Upper lobe of right lung (tissue), 1 donor: Measurements from ENCODE around the gene MREG. TPM values are rescaled to one million over a fixed set of nuclear protein-coding genes. Genes with fewer than 3 reads are reported as not detected.

Experiments
- ATAC-seq: fragments of 200-7000 bp; cut with Tn5 transposase; one replicate; pipeline ENCODE4 v1.9.1; 2020; ENCODE audit warnings: mild to moderate bottlenecking, moderate library complexity
- DNase-seq: peaks from one replicate; pipeline ENCODE4 v3.0.0-alpha.2; 2020
- H3K27ac ChIP-seq: fragments of 200-600 bp; one replicate; pipeline ENCODE4 v1.8.0; 2022
- H3K27me3 ChIP-seq: fragments of 200-600 bp; one replicate; pipeline ENCODE4 v1.8.0; 2022; ENCODE audit warnings: mild to moderate bottlenecking
- H3K36me3 ChIP-seq: fragments of 200-600 bp; one replicate; pipeline ENCODE4 v1.8.0; 2022
- H3K4me1 ChIP-seq: fragments of 200-600 bp; one replicate; pipeline ENCODE4 v1.8.0; 2022
- H3K4me3 ChIP-seq: fragments of 200-600 bp; one replicate; pipeline ENCODE4 v1.8.0; 2022; ENCODE audit warnings: mild to moderate bottlenecking
- H3K9me3 ChIP-seq: fragments of 200-600 bp; one replicate; pipeline ENCODE4 v1.8.0; 2022
- CTCF ChIP-seq: fragments of 200-600 bp; IDR thresholded peaks from one replicate; pipeline ENCODE4 v1.8.0; 2022; ENCODE audit warnings: antibody characterized with exemption
- intact Hi-C: fragments of 100-400 bp; cut with DNase I; formaldehyde crosslinking; loops from one replicate; pipeline ENCODE4 v1.11.0; 2022
- total RNA-seq: library from RNA; stranded (reverse); fragmentation: NEBNext Ultra II Directional; extraction: Animal tissue kit (Norgen Biotek cat#: 25700); gene quantifications from one replicate; pipeline ENCODE4 v1.2.1, GENCODE V29; 2021
- donor health status: DM: no; HTN: yes; CAD: no; lungs with severe emphysema.

MREG gene
- total RNA-seq, 1 donor from 2014 or later: 16.8 TPM

- ATAC-seq (no peak), DNase-seq (no peak)
- intact Hi-C loops: no loop called here
- H3K4me1 ChIP-seq: no peaks in the 10 kb centered on the region
- H3K27ac ChIP-seq: no peak overlapping the region
- no peak for TF ChIP-seq CTCF
- H3K9me3 ChIP-seq: no peaks in the 10 kb centered on the region
- H3K4me3 ChIP-seq: no peak overlapping the region
- no peaks in the 10 kb centered on the region for H3K36me3 ChIP-seq
- H3K27me3 ChIP-seq: no peaks in the 10 kb centered on the region
These were observed 103.2 kb downstream of the MREG start for GRCh38 chr2:215910180-215910579.

GRCh38 chr2:215907147-215907546 lies 106.2 kb downstream of the MREG start:
- H3K27ac ChIP-seq: no peak overlapping the region
- H3K9me3 ChIP-seq: no peaks in the 10 kb centered on the region
- no peaks in the 10 kb centered on the region for H3K4me1 ChIP-seq
- ATAC-seq (no peak), DNase-seq (no peak)
- H3K36me3 ChIP-seq: no peaks in the 10 kb centered on the region
- intact Hi-C loops: no loop called here
- H3K27me3 ChIP-seq: no peaks in the 10 kb centered on the region
- no peak for TF ChIP-seq CTCF
- H3K4me3 ChIP-seq: no peak overlapping the region

GRCh38 chr2:215906458-215906857 lies 106.9 kb downstream of the MREG start:
- Histone ChIP-seq H3K36me3 (no peaks in the 10 kb centered on the region), H3K27me3 (no peaks in the 10 kb centered on the region), H3K4me3 (no peak overlapping the region), H3K27ac (no peak overlapping the region), H3K9me3 (no peaks in the 10 kb centered on the region), H3K4me1 (no peaks in the 10 kb centered on the region)
- intact Hi-C loops: no loop called here
- ATAC-seq (no peak), DNase-seq (no peak)
- no peak for TF ChIP-seq CTCF

GRCh38 chr2:215905691-215906090 lies 107.7 kb downstream of the MREG start:
- ATAC-seq: no peak
- Histone ChIP-seq H3K27me3 (no peaks in the 10 kb centered on the region), H3K9me3 (no peaks in the 10 kb centered on the region), H3K4me1 (no peaks in the 10 kb centered on the region), H3K4me3 (no peak overlapping the region), H3K36me3 (no peaks in the 10 kb centered on the region), H3K27ac (no peak overlapping the region)
- intact Hi-C loops: no loop called here
- TF ChIP-seq CTCF: no peak
- DNase-seq: no peak

GRCh38 chr2:215904101-215904500 lies 109.2 kb downstream of the MREG start:
- H3K4me3 ChIP-seq: no peak overlapping the region
- no peaks in the 10 kb centered on the region for H3K27me3 ChIP-seq
- ATAC-seq: peak; percentile 64
- H3K9me3 ChIP-seq: no peaks in the 10 kb centered on the region
- DNase-seq: no peak
- H3K27ac ChIP-seq: no peak overlapping the region
- intact Hi-C loops: no loop called here
- TF ChIP-seq CTCF: no peak
- peaks cover 10% of the 10 kb centered on the region for H3K4me1 ChIP-seq
- no peaks in the 10 kb centered on the region for H3K36me3 ChIP-seq

- intact Hi-C loops: no loop called here
- Histone ChIP-seq H3K4me1 (peaks cover 10% of the 10 kb centered on the region), H3K9me3 (no peaks in the 10 kb centered on the region), H3K27ac (no peak overlapping the region), H3K27me3 (no peaks in the 10 kb centered on the region), H3K36me3 (no peaks in the 10 kb centered on the region), H3K4me3 (no peak overlapping the region)
- DNase-seq (no peak), ATAC-seq (peak; percentile 34)
- TF ChIP-seq CTCF: no peak
These were observed 110.1 kb downstream of the MREG start for GRCh38 chr2:215903203-215903602.
